Suppressor macrophage (primary cell): Measurements from ENCODE around the gene GPR65.
A peak's percentile ranks its signal among the peaks of the same experiment; 100 is the strongest.
"Not testable (repeated sequence)": the region's sequence is repeated elsewhere in the genome, so short reads cannot be mapped to it uniquely, and the experiment has no call there.

Source experiments
- DNase-seq, 4 experiments: peaks; one replicate each; pipeline ENCODE4 v3.0.0-alpha.2; 2020 to 2022

The GPR65 gene

GRCh38 chr14:88004506-88005036, 364 bp upstream of the GPR65 start:
- peak in 1 of 4 experiments; percentile 40 for DNase-seq

- peak; percentile 85 to 97 (median 90) for DNase-seq
These were observed 1.3 kb downstream of the GPR65 start for GRCh38 chr14:88005978-88006851.

GRCh38 chr14:88007608-88008007, 2.7 kb downstream of the GPR65 start:
- no peak for DNase-seq

DNA sequence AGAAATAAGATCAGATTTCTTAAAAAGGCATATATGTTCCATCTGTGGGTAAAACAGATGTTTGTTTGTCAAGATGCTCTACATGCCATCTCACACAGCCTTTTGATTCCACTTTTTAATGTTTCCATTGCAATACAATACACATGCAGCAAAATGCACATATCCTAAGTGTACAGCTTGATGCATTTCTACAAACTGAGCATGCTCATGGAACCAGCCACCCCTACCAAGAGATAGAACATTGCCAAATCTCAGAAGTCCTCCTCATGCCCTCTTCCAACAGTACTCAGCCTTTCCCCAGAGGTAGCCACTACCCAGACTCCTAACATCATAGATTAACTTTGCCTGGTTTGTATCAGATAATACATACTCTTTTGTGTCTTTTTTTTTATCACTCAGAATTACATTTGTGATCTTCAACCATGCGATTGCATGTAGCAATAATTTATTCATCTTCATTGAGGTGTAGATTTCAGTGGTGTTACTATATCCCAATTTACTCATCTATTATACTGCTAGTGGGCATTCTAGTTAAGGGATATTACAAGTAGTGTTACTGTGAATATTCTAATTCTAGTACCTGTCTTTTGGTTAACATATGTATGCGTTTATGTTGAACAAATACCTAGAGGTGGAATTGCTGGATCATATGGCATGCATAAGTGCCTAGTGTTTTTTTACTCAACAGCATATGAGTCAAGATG, 3.3 kb downstream of the GPR65 start:
- no peak for DNase-seq

DNA sequence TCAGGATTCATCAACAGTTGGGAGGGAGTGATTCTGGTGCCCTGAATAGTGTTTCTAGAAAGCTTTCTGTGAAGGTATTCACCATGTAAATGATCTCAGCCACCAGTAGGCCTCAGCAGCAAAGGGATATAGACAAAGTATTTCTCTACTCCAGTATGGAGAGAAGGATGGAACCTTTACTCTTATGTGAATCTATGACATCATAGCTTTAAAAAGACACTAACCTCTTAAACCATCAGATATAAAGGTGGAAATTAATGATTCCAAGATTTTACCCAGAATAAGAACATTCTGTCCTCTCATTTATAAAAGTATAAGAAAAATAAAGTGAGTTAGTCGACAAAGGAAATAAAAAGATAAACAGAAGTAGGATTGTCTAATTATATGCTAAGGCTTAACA, 4.6 kb downstream of the GPR65 start:
- DNase-seq, result no peak

- no peak for DNase-seq
These were observed 5.4 kb downstream of the GPR65 start for GRCh38 chr14:88010331-88010730.

- no peak for DNase-seq
These were observed 7.6 kb downstream of the GPR65 start for GRCh38 chr14:88012495-88012894.

GRCh38 chr14:88013750-88014349, 8.9 kb downstream of the GPR65 start:
- peak; percentile 89 to 95 (median 91) for DNase-seq

- DNase-seq, result no peak
These were observed 11.8 kb downstream of the GPR65 start for GRCh38 chr14:88016768-88017167.

- DNase-seq, result peak in 2 of 4 experiments; percentile 62 to 69
These were observed 12.6 kb downstream of the GPR65 start for GRCh38 chr14:88017535-88017934.

DNA sequence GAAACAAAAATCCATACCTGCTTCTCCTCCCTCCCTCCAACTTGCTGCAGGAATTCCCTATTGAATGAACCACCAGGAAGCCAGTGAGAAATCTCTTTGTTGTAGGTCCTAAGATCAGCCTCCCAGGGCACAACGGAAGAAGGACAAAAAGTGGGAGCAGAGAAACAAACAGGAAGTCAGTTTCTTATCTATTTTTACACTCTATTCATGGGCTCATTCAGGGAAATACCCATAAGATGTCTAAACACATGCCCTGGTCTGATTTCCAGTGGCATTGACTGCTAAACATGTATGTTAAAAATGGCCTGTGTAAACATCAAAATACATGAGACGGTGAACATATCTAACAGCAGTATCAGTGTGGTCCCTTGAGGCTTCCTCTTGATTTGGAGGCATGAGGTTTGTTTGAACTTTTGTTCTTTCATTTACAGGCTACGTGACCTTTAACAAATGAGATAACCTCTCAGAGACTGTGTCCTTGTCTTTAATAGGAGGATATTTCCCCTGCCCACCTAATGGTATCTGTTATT, 18.8 kb downstream of the GPR65 start:
- peak in 3 of 4 experiments; percentile 21 to 51 (median 31) for DNase-seq

GRCh38 chr14:88024252-88025086, 19.5 kb downstream of the GPR65 start:
- DNase-seq, result not testable (repeated sequence)

DNA sequence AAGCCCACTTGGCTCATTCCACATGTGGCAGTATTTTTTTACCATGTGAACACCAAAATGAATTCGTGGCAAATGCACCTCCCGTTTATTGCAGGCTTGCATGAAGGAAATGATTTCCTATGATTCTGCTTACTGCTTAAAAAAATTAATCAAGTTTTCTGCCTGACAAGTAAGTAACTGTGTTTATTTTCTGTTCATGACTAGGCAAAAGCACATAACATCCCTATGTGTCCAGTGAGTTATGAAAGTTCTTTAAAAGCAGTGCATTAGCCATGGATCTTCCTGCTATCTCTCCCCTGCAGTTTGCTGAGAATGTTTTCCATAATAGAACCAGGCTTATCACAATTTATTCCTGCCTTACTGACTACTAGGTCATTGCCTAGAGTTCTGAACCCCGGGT, 20.4 kb downstream of the GPR65 start:
- DNase-seq, result no peak

DNA sequence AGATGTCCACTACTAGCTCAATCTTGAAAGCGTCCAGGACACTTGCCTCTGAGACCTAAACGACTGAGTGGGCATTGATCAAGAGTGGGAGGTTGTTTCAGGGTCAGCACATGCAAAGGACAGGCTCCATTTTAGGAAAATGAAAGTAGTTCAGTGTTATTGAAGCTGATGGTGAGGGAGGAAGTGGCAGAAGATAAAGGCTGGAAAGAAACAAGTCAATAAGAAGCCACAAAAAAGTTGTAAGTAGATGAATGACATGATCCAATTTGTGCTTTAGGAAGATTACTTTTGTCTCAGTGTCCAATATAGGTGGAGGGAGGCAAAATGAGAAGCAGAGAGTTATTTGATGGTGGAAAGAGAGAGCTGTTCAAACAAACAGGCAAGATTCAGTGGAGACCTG, 22.0 kb downstream of the GPR65 start:
- no peak for DNase-seq

DNA sequence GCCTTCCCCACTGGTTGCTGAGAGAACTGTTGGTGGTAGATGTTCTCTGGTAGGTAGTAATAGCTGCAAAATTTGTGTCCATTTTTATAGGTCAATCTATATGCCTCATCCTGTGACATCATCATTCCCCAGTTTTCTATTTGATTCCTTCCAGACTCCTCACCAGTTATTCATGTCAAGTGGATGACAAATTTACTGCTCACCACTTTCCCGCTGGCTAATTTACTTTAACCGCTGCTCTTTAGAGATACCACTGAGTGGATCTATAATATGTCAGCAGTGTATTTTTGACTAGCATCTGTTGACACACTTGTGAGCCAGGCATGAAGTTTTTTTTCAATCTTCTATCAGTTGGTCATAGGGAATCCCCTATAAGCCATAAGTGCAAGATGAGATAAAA, 24.6 kb downstream of the GPR65 start:
- DNase-seq, result no peak

DNA sequence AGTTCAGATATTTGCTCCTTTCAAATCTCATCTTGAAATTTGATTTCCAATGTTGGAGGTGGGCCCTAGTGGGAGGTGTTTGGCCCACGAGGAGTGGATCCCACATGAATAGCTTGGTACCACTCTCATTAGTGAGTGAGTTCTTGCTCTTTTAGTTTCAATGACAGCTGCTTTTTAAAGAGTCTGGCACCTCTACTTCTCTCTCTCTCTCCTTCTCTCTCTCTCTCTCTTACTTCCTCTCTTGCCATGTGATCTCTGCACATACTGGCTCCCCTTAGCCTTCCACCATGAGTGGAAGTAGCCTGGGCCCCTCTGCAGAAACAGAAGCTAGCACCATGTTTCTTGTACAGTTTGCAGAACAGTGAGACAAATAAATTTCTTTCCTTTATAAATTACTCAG, 25.1 kb downstream of the GPR65 start:
- peak in 3 of 4 experiments; percentile 64 to 73 (median 73) for DNase-seq

GRCh38 chr14:88030892-88031291, 26.0 kb downstream of the GPR65 start:
- DNase-seq, result no peak

GRCh38 chr14:88032373-88032772, 27.4 kb downstream of the GPR65 start:
- peak in 3 of 4 experiments; percentile 10 to 59 (median 36) for DNase-seq

DNA sequence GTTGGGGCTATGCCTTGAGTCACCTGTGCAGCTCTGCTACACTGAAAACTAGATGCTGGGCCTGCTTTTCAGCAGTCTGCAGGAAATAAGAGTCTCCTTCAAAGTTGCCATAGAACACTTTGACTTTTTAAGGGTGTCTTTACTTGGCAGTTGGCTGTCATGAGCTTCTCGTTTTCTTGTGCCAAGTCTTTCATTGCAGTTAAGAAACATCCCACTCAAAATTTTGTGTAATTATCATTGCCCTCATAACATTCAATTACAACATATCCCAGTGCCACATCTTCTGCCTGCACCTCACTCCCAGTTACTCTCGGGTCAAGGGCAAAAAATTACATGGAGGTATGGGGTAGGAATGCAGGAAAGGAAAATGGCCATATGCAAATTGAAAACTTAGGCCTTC, 29.1 kb downstream of the GPR65 start:
- peak in 3 of 4 experiments; percentile 43 to 61 (median 59) for DNase-seq

DNA sequence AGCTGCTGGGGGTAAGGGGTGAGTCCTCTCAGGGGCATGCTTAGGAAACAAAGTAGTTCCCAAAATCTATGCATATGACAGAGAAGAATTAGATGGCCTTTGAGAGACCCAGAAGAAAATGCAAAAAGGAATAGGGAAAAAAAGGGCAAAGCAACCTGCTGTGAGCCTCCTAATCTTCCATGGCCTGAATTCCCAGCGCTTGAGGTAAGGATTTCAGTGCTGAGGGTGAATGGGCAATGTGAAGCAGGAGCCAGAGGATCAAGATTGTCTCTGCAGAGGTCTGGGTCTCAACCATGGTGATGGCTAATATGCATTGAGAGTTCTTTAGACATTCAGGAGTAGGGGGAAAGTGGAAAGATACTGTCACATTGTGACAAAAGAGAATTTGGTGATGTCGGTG, 31.5 kb downstream of the GPR65 start:
- no peak for DNase-seq

- no peak for DNase-seq
These were observed 32.4 kb downstream of the GPR65 start for GRCh38 chr14:88037325-88037724.

- no peak for DNase-seq
These were observed 34.3 kb downstream of the GPR65 start for GRCh38 chr14:88039197-88039596.
